DND-41 (cell line): ENCODE measurements around the gene GRID2.

Experiments used
- CTCF ChIP-seq: IDR thresholded peaks from 2 replicates; pipeline ENCODE4 v1.5.1; 2012; ENCODE audit warnings: borderline replicate concordance, low read length, moderate library complexity, mild to moderate bottlenecking; ENCODE audit not compliant: poor library complexity, severe bottlenecking; ENCODE audit errors: extremely low read depth
- EZH2 ChIP-seq: IDR thresholded peaks from 3 replicates; pipeline ENCODE4 v1.6.1; 2012; ENCODE audit warnings: borderline replicate concordance, low read depth, mild to moderate bottlenecking, moderate library complexity, low read length, inconsistent platforms; ENCODE audit not compliant: severe bottlenecking

DNA sequence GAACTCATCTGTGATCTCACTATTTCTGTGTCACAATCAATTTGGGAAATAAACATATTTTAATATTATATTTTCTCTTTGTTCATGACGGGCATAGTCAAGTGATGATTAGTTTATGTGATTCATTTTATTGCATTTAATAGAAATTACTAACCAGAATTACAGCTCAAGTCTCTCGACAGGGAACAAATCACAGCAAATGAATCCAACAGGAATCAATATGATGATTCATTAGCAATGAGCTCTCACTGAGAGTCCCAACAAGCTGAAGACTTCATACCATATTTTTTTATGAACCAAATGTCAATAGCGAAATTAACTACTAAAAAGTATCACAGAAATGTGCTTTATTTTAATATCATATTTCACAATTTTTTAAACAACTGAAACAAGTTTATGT, 649.7 kb downstream of the GRID2 start:
- no peak for TF ChIP-seq EZH2
- no peak for TF ChIP-seq CTCF
